GM19238 (cell line): ENCODE data around the gene GREM1.

Source experiments
- DNase-seq: peaks from one replicate; pipeline ENCODE4 v3.0.0; 2011; ENCODE audit warnings: low spot score; ENCODE audit not compliant: insufficient read length

GREM1 gene

DNA sequence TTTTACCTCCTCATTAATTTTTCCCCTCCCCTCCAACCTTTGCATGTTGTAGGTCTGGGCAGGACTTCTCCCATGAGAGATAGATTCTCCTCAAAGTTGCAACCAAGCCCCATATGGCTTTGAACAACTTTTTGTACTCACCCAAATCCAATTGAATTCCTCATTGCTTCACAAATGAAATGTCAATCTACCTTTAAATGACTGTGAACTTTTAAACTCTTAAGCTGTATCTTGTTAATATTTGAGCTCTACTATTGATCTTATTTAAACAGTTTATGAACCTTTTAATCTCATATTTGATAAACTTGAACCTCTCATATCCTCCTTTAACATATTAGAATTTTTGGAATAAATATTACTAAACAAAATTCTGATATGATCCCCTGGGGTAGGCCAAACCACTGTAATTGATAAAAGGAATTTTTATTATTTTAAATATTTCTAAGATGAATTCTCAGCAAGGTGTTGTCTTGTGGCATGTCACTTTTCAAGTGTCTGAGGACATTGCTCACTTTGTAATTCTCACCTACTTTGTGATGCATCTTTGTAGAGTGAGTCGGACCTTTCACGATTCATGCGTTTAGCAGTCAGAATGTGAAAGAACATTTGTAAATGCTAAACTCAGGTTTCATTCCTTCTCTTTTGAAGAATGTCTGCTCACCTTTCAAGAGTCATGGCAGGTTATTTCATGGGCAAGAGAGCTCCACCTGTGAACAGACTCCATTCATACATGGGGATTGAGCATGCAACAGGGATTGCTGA lies 23.4 kb upstream of the GREM1 start:
- no peak for DNase-seq

DNA sequence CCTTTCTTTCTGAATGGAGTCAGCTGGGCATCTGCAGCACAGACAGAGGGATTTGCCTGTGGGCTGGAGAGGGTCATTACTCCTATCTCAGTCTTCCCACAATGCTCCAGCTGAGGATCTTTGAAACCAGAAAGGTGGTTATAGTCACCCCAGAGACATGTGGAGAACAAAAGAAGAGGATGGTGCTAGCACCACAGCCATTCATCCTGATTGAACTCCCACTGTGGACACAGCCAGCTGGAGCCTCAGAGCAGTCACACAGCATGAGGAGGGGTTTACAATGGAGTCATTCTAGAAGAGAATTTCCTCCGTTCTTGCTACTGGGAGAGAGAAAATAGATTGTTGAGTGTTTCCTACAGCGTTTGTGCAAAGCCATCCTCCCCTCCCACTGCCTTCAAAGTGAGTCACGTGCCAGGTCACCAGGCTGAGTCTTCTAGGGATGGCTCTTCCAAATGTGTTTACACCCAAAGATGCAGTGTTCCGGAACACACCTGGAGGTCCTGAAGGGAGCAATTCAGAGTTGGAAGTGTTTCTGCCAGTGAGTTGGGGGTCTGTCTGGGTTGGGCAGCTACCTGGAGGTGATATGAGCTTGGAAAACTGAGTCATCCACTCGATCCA lies 18.9 kb upstream of the GREM1 start:
- no peak for DNase-seq

DNA sequence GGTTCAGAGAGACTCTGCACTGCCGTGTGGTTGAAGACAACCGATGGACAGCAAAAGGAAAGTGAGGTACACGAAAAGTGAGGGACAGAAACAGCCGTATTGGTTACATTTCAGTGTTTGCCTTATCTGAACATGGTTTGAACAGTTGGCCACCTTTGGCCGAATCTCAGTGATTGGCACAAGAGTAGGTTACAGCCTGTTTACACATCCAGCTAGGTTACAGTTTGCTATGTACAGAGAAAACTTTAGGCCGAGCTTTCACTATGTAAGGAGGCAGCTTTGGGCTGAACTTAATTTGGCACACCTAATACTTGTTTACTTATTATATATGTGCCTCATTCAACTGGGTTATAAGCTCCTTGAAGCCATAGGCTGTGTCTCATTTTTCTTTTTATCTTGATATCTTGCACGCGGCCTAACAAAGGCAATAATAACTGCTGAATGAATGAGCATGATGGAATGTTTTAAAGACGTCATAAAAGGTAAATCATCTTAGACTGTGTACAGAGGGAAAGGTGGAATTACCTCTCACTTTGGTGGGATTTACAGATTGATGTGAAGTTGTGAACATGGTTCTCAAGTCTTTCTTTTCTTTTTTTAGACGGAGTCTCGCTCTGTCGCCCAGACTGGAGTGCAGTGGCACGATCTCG lies 17.2 kb upstream of the GREM1 start:
- DNase-seq: no peak

DNA sequence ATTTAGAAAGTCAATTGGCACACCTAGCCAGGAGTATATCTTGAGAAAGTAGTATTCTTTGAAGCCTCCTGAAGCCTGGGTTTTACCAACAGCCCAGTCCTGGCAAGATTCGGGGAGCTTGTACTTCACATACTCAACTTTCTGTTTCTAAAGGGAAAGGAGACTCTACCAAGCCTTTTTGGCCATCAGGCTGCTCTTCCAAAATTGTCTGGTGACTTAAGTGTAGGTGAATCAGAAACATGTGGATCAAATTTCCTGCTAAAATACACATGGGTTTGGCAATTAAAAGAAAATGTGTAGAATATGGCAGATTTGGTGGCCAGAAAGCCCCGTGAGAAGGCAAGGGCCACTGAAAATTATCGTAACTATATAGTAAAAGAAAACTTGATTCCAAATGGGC lies 15.9 kb upstream of the GREM1 start:
- DNase-seq: no peak

DNA sequence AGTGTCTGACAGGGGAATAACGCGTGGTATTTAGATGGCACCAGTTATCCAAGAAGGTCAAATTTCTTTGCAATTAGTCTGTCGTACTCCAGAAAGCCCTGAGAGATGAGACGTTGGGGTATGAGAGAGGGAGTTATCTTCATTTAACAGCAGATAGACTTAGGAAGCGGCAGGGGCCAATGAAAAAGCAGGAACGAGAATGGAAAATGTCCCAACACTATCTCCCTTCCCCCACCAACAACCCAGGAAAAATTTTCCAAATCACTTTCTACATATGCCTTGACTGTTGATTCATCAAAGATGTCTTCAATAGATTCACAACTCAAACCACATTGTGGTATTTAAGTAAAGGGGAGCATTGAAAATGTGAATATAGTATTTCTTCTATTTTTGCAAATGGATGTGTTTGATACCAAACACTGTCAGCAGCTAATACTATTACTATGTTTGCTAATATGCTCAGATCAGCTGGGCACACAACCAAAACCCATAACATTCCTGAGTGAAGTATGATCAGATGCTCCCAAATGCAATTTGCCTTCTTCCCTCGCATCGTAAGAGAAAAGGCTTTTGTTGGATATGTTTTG lies 13.3 kb upstream of the GREM1 start:
- no peak for DNase-seq

DNA sequence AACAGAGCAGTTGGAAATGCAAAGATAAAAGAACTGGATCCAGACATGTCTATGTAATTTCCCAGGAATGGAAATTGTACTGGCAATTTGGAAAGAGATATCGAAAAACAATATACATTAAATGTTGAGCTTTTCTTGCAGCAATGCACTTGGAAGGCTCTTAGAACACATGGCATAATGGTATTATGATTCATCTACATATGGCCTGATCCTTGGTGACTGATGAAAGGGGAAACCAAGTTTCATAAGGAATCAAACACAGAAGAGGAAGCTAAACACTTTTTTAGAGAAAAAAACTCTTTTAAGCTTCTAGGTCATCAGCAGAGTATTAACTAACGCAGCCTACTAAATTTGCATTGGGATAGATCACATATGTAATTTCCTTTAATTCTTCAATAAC lies 12.4 kb upstream of the GREM1 start:
- DNase-seq: no peak

DNA sequence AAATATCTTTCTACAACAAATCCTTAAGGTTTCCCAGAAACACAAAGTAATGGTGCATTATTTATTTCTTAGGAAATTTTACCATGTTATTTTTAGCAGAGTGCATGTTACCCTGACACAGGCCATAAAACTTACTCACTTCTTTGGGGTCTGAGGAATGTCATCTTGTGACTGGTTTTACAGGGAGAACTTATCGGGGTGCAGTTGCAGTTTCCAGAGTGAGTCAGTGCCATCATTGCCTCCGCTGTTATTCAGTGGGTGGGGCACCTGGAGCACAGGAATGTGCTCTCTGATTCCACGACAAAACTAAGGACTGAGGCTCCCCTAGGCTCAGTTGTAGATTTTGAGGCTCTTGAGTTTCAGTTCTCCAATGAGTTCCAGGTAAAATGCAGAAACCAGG lies 11.1 kb upstream of the GREM1 start:
- DNase-seq: no peak

DNA sequence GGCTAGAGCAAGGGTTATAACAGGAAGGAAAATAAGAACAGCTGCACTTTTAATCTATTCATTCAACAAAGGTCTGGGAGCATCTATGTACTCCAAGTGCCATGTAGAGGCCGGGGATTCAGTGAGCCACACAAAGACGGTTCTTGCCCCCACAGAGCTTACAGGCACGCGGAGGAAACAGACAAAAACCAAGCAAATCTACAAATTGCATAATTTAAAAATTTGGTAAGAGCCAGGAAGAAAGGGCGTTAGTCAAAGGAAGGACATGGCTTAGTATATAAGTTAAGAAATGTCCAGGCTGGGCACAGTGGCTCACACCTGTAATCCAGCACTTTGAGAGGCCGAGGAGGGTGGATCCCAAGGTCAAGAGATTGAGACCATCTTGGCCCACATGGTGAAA lies 10.4 kb upstream of the GREM1 start:
- DNase-seq: no peak

DNA sequence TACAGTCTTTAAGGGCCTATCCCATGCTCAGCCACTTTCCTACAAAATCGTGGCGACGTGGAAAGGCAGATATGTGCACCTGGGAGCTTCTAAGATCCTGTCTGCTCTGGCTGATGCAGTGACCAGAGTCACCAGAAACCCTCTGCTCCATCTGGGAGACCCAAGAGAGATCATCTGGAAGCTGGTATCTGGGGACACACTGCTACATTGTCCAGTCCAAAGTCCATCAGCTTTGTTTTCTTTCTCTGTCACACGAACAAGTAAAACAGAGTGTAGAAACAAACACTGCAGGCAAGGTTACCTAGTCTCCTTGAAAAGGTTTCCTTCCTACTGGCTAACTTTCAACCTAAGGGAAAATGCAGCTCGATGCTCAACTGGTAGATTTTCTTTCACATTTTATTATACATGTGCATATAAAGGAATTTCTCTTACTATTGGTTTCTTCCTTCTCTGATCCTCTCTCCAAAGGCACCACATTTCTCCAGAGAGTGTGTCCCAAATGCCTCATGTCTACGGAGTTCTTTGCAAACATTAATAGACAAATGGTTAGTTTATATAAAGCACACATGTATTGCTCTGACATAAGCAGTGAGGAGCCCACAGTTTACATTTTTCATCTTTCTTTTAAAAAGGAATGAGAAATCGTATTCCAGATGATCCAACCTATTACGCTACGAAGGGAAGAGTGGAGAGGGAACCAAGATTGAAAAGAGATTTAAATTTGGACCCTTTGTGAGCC lies 8.3 kb upstream of the GREM1 start:
- no peak for DNase-seq

DNA sequence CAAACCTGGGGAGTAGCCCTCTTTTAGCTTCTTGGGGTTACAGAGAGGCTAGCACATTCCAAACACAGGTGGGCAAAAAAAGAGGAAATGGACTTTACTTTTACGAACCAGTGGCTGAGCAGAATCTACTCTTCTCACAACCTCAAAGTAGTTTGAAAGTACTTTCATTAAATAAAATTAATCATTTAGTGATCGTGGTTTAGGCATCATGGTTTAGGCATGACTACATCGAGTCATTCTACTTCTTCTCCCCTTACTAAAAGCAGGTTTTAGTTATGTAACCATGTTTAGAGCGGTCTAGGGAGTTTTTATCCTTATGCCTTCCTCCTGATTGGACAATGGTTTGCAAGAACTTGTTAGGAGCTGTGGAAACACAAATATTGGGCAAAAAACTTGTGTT lies 2.5 kb upstream of the GREM1 start:
- DNase-seq: no peak

DNA sequence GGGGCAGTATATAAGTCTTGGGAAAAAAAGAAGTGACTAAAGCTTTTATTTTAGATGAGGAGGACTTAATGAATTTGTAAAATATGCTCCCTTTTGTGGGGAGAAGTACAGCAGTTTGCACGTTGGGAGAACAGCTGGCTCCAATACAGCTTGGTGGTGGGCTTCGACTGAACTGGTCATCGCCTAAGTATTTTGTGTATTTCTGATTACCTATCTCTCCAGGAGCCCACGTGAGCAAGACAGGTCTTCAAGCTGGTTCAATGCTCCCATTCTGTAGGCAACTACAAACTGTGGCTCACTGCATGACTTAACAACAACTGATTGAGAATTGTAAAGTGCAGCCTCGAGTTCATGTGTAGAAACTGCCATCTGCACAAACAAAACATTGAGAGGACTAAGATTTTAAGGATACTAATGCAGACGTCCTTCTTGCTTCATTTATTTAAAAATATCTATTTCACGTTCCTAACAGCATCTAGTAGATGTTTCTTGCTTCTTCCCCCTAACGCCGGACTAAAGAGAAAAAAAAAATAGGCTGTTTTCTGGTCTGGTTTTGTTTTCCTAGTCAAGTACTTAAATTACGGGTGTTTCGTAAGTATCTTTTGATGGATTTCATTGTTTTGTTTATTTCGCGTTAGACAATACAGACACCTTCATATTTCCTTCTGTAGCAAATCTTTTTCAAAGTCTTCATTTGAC lies 1.4 kb upstream of the GREM1 start:
- DNase-seq: no peak

DNA sequence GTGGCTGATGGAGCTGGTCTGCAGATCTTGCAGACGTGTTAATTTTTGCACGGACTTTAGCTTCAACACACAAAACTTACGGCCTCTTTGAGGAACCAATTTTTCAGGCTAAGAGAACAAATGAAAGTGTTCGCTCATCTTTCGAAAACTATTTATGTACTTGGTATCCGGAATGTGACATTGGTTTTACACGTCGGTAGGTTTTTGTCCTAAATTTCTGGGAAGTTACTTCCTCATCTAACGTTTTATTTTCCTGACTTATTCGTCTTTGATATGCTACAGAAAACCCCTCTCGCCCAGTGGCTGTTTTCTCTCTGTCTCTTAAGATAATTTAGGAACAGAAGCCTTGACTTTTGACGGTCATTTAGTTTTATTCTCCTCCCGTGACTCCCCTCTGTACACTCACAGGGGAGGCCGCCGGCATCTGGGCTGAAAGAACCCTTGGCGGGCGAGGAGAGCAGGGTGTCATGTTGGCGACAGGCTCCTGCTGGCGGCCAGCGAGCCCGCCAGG lies 834 bp upstream of the GREM1 start:
- DNase-seq: no peak

DNA sequence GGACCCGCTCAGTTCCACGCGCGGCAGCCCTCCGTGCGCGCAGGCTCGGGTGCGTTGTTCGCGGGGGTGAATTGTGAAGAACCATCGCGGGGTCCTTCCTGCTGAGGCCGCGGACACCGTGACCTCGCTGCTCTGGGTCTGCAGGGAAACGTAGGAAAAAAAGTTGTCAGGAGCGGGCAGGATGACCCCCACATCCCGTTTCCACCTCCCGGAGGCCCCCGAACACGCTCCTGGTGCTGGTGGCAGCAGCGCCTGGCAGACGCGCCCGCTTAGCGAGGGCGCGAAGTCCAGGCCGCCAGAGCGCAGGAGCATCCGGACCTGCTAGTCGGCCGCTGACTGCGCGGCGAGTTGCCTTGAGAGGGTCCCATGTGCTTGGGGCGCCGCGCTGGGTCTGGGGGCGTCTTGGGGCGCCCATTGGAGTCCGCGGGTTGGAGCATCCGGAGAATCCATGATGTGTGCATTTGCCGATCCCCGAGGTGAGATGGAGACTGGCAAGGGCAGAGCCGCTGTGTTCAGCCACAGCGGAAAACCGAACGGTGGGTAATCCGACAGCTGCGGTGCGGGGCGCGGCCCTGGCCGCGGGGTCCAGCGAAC lies 520 bp downstream of the GREM1 start:
- DNase-seq: no peak

DNA sequence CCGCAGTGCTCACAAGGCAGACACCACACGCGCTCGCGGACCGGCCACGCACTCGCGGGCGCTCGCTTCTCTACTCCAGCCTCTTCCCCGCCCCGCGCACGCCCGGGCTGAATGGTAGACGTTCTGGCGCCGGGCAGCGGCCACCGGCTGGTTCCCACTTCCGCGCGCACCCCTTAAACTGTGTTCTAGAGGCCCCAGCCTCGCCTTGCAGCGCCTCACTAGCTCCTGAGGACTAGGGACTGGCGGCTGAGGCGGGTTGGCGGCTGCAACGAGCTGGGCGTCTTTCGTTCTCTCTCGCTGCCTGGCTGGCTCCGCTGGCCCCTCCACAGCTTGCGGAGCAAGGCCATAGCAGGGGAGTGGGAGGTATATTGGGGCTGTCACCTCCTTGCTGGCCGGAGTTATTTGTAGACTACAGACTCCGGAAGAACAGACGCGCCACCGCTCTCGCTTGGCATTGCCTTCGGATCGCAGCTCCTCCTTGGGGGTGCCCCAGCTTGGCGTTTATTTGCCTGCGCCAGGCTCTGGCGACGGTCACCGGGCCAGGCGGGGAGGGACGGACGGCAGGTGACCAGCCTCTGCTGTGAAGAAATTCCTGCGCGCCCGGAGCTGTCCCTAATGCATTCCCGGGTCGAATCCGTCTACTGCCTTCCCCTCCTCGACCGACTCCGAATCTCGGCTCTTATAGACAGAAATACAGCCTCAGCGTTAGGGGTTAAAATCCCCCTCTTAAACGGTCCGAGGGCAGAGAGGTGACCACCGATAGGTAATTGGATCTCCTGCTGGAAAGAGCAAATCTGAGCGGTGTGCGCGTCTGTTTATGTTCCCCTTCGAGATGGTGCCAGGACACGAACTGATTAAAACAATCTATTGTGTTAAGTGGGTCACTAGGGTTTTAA lies 1.3 kb downstream of the GREM1 start:
- DNase-seq: no peak

DNA sequence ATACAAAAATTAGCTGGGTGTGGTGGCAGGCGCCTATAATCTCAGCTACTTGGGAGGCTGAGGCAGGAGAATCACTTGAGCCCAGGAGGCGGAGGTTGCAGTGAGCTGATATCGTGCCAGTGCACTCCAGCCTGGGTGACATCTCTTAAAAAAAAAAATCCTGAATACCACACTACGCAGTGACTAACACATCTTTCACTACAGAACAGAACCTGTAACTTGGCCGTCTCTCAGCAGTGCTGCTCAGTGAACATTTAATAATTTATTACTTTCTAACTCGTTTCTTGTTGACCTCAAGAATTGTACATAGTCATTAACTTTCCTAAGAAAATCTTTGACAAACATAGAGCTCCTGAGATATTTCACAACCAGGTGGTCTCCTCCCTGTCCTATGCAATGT lies 3.8 kb downstream of the GREM1 start:
- DNase-seq: no peak

DNA sequence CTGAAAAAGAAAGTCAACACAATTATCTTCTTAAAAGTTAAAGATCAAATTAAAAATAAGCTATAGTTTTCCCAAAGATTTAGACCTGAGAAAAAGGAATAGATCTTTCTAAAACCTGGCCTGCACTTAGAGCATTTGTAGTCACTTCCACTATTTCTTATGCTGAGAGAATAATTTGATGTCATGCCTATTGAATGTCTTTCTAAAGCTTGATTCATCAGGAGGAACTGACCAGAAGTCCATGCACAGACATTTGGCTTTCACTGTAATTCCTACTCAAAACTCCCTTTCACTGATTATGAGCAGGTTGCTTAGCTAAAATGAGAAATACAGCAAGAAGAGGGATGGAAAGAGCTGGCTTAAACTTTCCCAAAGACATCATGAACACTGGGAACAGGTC lies 4.3 kb downstream of the GREM1 start:
- DNase-seq: no peak

DNA sequence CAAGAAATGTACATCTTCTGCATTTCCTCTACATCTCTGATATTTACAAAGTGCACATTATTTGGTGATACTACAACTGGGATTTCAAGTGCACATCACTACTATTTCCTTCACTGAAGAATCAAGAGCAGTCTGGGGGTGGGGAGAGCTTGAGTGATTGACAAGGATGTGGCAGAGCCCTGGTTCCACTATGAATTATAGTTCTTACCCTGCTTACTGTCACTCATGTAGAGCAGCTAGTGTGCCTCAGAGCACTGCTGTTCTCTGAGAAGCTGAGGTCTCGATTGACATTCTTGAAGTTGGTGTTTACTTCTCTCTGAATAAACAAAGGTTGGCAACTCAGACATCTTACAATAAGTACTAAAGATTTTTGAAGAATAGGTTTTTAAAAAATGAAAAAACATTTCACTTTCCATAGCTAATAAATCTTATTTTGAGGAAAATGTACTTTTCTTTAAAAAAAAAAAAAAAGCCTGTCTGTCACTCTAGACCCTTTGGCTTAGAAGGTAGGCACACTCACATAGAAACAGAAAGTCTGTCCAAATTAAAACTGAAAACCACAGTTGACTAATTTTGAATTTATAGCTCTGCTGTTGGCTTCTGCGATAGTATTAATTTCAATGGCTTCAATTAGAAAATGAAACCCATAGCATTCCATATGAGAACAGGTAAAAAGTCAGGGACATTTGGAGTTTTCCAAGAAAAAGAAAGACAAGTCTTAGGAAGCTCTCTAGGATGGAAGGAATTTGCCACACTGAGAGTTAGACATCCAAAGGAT lies 5.6 kb downstream of the GREM1 start:
- no peak for DNase-seq

DNA sequence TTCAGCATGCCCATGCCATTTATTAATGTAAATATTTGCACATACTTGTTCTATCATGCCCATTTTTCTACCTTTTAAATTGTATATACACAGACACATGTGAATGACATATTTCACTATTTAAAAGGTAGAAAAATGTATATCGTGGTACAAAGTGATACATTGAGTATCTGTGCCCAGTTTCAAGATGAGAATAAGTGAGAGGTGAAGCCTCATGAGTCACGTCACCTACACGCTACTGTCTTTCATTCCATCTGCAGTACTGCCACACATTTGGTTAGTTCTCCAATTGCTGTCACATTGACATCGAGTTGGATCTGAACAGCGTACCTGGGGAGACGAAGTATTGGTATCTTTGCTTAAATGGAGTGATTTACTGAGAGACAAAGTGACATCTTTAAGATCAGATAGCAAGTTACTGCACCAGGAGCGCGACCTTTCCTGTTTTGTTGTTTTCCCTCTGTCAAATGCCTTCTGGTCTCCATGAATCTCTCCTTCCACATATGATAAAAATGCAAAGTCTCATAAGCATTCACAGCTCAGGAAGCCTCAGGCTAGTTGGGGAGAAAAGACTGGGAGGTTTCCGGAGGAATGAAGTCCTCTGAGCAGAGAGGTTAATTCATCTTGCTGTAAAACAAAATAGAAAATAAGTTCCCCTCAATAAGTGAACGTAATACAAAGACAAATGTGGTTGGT lies 12.0 kb downstream of the GREM1 start:
- DNase-seq: no peak
